Panc1 (cell line): ENCODE measurements around the gene MCTP1. TPM values are rescaled to one million over a fixed set of nuclear protein-coding genes. Genes with fewer than 3 reads are reported as not detected.

Experiments used
- ATAC-seq: fragments of 200-7000 bp; cut with Tn5 transposase; 2 replicates; pipeline ENCODE4 v1.9.1; 2020; ENCODE audit warnings: mild to moderate bottlenecking, moderate library complexity
- BruUV-seq: library from RNA; stranded (reverse); fragments of 400-500 nt; replicated peaks from 2 replicates; lab custom pipeline; 2021; lab: Mats Ljungman, UMichigan
- CTCF ChIA-PET: fragments of 300-600 bp; sonication (Branson Sonifier 250); formaldehyde crosslinking; loops from one replicate; lab custom pipeline; 2022; ENCODE audit warnings: antibody characterized with exemption; lab: Charles Lee
- POLR2A ChIA-PET: fragments of 300-600 bp; sonication (Branson Sonifier 250); formaldehyde crosslinking; loops from one replicate; lab custom pipeline; 2022; ENCODE audit warnings: antibody characterized with exemption; lab: Charles Lee
- DNase-seq: peaks from one replicate; pipeline ENCODE4 v3.0.0-alpha.2; 2010; ENCODE audit warnings: low read depth, low spot score
- H3K27ac ChIP-seq: 2 replicates; pipeline ENCODE4 v1.5.1; 2011; ENCODE audit warnings: mild to moderate bottlenecking, low read length, inconsistent platforms
- H3K27me3 ChIP-seq: fragments of 200-500 bp; sonication (Bioruptor generic); 2 replicates; pipeline ENCODE4 v1.6.0; 2014; ENCODE audit warnings: low read length, inconsistent platforms; ENCODE audit not compliant: control insufficient read depth, insufficient read depth
- H3K36me3 ChIP-seq: fragments of 200-500 bp; sonication (Bioruptor generic); 2 replicates; pipeline ENCODE4 v1.5.1; 2014; ENCODE audit warnings: inconsistent platforms, mild to moderate bottlenecking, low read length, moderate library complexity; ENCODE audit not compliant: control insufficient read depth, insufficient read depth
- H3K4me1 ChIP-seq: 2 replicates; pipeline ENCODE4 v1.5.1; 2011; ENCODE audit warnings: inconsistent platforms, mild to moderate bottlenecking, low read length, moderate library complexity; ENCODE audit not compliant: control insufficient read depth, insufficient read depth
- H3K4me3 ChIP-seq, 2 experiments: 2 replicates each; pipeline ENCODE4 v1.5.1; 2011 to 2012; ENCODE audit warnings: low read depth in 2 of 2, low read length in 2 of 2, mild to moderate bottlenecking in 2 of 2, inconsistent platforms in 1 of 2, moderate library complexity in 1 of 2
- H3K9me3 ChIP-seq: fragments of 200-500 bp; sonication (Bioruptor generic); 2 replicates; pipeline ENCODE4 v1.5.1; 2014; ENCODE audit warnings: low read depth, mild to moderate bottlenecking, inconsistent platforms, low read length, moderate library complexity; ENCODE audit not compliant: control insufficient read depth, insufficient read depth
- POLR2AphosphoS5 ChIP-seq: IDR thresholded peaks from 2 replicates; pipeline ENCODE4 v1.6.1; 2012; ENCODE audit warnings: mild to moderate bottlenecking, low read depth, low read length, moderate library complexity
- REST ChIP-seq, 2 experiments: IDR thresholded peaks; 2 replicates each; pipeline ENCODE4 v1.6.1; 2011 to 2012; ENCODE audit warnings: low read depth in 2 of 2, control low read depth in 1 of 2, low read length in 1 of 2, mild to moderate bottlenecking in 1 of 2, moderate library complexity in 1 of 2; ENCODE audit not compliant: insufficient read depth in 1 of 2
- SIN3A ChIP-seq: IDR thresholded peaks from 2 replicates; pipeline ENCODE4 v1.6.1; 2012; ENCODE audit warnings: low read depth, mild to moderate bottlenecking, low read length, moderate library complexity, borderline replicate concordance; ENCODE audit not compliant: insufficient read depth
- TCF7L2 ChIP-seq: IDR thresholded peaks from 2 replicates; pipeline ENCODE4 v1.6.1; 2011; ENCODE audit warnings: mild to moderate bottlenecking, low read depth, low read length, inconsistent platforms
- in situ Hi-C: cut with HindIII; loops from 2 replicates; pipeline ENCODE4 v1.10.0; 2016; ENCODE audit warnings: low sequenced_read_pairs, low pct_unique_long_range_greater_than_20kb
- intact Hi-C: fragments of 100-400 bp; cut with micrococcal nuclease; formaldehyde crosslinking; loops from one replicate; pipeline ENCODE4 v1.10.0; 2022; ENCODE audit not compliant: unreplicated experiment
- total RNA-seq: library from RNA; stranded (reverse); gene quantifications from one replicate; pipeline ENCODE4 v1.2.1, GENCODE V29; 2021; ENCODE audit not compliant: unreplicated experiment
- TF ChIP-seq, protein P1 (sequence below): fragments of 450-650 bp; IDR thresholded peaks from 2 replicates; pipeline ENCODE4 v1.5.1; 2017; ENCODE audit warnings: mild to moderate bottlenecking

The MCTP1 gene
- total RNA-seq, 1 experiment from 2014 or later: 39.8 TPM

DNA sequence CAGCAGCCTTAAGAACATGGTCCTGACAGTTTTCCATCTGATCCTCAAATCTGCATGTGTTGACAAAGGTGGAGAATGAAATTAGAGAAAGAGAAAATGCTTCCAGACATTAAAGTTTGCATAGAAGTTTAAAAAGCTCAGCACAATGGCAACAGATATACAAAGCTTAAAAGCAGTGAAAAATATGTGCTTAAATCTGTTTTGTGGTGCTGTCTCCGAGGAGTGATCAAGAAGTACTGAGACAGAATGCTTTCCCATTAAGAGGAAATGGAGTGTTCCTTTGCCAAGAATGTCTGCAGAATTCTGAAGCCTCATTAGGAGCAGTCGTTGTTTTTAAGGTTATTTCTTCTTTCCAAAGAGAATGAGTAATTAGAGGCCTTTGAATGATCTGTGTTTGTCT, 131.4 kb downstream of the MCTP1 start:
- intact Hi-C loops (no loop called here), in situ Hi-C loops (no loop called here)
- no TSS peak for BruUV-seq
- H3K9me3 ChIP-seq: no peaks in the 10 kb centered on the region
- ChIA-PET POLR2A (no interaction called here), CTCF (no interaction called here)
- no peak overlapping the region for H3K4me3 ChIP-seq
- H3K27ac ChIP-seq: no peak overlapping the region
- H3K36me3 ChIP-seq: no peaks in the 10 kb centered on the region
- H3K4me1 ChIP-seq: no peaks in the 10 kb centered on the region
- no peak for ATAC-seq
- TF ChIP-seq, protein P1, sequence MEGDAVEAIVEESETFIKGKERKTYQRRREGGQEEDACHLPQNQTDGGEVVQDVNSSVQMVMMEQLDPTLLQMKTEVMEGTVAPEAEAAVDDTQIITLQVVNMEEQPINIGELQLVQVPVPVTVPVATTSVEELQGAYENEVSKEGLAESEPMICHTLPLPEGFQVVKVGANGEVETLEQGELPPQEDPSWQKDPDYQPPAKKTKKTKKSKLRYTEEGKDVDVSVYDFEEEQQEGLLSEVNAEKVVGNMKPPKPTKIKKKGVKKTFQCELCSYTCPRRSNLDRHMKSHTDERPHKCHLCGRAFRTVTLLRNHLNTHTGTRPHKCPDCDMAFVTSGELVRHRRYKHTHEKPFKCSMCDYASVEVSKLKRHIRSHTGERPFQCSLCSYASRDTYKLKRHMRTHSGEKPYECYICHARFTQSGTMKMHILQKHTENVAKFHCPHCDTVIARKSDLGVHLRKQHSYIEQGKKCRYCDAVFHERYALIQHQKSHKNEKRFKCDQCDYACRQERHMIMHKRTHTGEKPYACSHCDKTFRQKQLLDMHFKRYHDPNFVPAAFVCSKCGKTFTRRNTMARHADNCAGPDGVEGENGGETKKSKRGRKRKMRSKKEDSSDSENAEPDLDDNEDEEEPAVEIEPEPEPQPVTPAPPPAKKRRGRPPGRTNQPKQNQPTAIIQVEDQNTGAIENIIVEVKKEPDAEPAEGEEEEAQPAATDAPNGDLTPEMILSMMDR: no peak
- no peak for TF ChIP-seq REST (IDR thresholded peaks at IDR 0.05; ENCODE audit: insufficient read depth in 1 of 2, low read depth in 2 of 2, low read length in 1 of 2)
- TF ChIP-seq TCF7L2: no peak
- TF ChIP-seq SIN3A: no peak
- no peak for TF ChIP-seq POLR2AphosphoS5
- H3K27me3 ChIP-seq: no peaks in the 10 kb centered on the region
- no peak for DNase-seq

DNA sequence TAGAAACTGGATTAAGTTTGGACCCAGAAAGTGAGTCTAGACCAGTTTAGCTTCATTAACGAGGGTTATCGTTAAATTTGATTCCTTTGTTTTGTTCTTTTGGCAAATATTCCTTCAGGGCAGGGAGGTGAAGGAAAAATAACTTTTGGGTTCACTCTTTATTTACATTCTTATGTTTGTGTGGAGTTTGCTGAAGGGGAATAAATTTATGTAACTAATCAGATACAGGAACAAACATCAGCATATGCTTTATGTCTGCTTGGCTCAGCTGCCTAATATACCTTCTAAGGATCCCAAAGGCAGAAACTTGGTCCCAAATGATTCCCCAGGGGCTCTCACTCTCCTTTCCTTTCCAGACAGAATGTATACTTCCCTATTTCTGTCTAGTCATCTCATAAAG, 132.4 kb downstream of the MCTP1 start:
- TF ChIP-seq POLR2AphosphoS5 (no peak), REST (IDR thresholded peaks at IDR 0.05; ENCODE audit: insufficient read depth in 1 of 2, low read depth in 2 of 2, low read length in 1 of 2) (no peak), TCF7L2 (no peak), SIN3A (no peak)
- TF ChIP-seq, protein P1: no peak
- intact Hi-C loops (no loop called here), in situ Hi-C loops (no loop called here)
- BruUV-seq: no TSS peak
- H3K36me3 ChIP-seq: no peaks in the 10 kb centered on the region
- POLR2A ChIA-PET: no interaction called here
- H3K9me3 ChIP-seq: no peaks in the 10 kb centered on the region
- no peak overlapping the region for H3K4me3 ChIP-seq
- ATAC-seq: no peak
- H3K4me1 ChIP-seq: no peaks in the 10 kb centered on the region
- H3K27ac ChIP-seq: no peak overlapping the region
- CTCF ChIA-PET: no interaction called here
- DNase-seq: no peak
- no peaks in the 10 kb centered on the region for H3K27me3 ChIP-seq
